ENCODE results near the gene DGKI.

The DGKI gene

GRCh38 chr7:137396051-137396450, 450.7 kb downstream of the DGKI start (continued):
- no peak for TF ChIP-seq PATZ1 (tag by site-specific recombination; IDR thresholded peaks at IDR 0.05)
- no peak for TF ChIP-seq ZNF416 (tag by site-specific recombination; IDR thresholded peaks at IDR 0.05)
- no peak for TF ChIP-seq SP7 (tag by site-specific recombination; IDR thresholded peaks at IDR 0.05)
- no peak for TF ChIP-seq ZNF239 (tag by site-specific recombination; IDR thresholded peaks at IDR 0.05)
- TF ChIP-seq SCRT2 (tag by site-specific recombination; IDR thresholded peaks at IDR 0.05): no peak
- TF ChIP-seq ZNF571 (tag by site-specific recombination; IDR thresholded peaks at IDR 0.05): no peak

GRCh38 chr7:137395420-137395819, 451.4 kb downstream of the DGKI start:
- TF ChIP-seq OSR2 (tag by site-specific recombination; IDR thresholded peaks at IDR 0.05): no peak
- no peak for TF ChIP-seq ZNF768 (tag by site-specific recombination; IDR thresholded peaks at IDR 0.05)
- no peak for TF ChIP-seq ZNF792 (tag by site-specific recombination; IDR thresholded peaks at IDR 0.05)
- no peak for TF ChIP-seq IKZF3 (tag by site-specific recombination; IDR thresholded peaks at IDR 0.05)
- no peak for TF ChIP-seq SCRT1 (tag by site-specific recombination; IDR thresholded peaks at IDR 0.05; ENCODE audit: borderline replicate concordance)
- no peak for TF ChIP-seq ZNF555 (tag by site-specific recombination; conservative IDR thresholded peaks at IDR 0.05)
- no peak for TF ChIP-seq TRIM28 (IDR thresholded peaks at IDR 0.05; ENCODE audit: borderline replicate concordance, low read length)
- no peak for TF ChIP-seq ZNF692 (tag by site-specific recombination; IDR thresholded peaks at IDR 0.05)
- no peak for TF ChIP-seq PRDM10 (tag by site-specific recombination; IDR thresholded peaks at IDR 0.05)
- TF ChIP-seq ZBTB8A (tag by site-specific recombination; IDR thresholded peaks at IDR 0.05): no peak
- no peak for TF ChIP-seq ZNF394 (tag by site-specific recombination; IDR thresholded peaks at IDR 0.05; ENCODE audit: borderline replicate concordance)
- TF ChIP-seq ZBTB10 (tag by site-specific recombination; IDR thresholded peaks at IDR 0.05): no peak
- Histone ChIP-seq H3K9me3 (ENCODE audit: control insufficient read depth, insufficient read depth, low read depth, low read length) (no peaks in the 10 kb centered on the region), H3K36me3 (ENCODE audit: control insufficient read depth in 2 of 2, insufficient read depth in 1 of 2, low read length in 2 of 2) (no peaks in the 10 kb centered on the region), H3K4me1 (ENCODE audit: control insufficient read depth, insufficient read depth, low read length) (no peaks in the 10 kb centered on the region), H3K27ac (ENCODE audit: extremely low read depth, low read depth, low read length) (no peak overlapping the region), H3K4me3 (ENCODE audit: low read depth, low read length) (no peak overlapping the region)
- POLR2A ChIA-PET: no interaction called here
- CTCF ChIA-PET: no interaction called here
